ENCODE measurements around the gene PRR23E. TPM values are rescaled to one million over a fixed set of nuclear protein-coding genes. Genes with fewer than 3 reads are reported as not detected.

The PRR23E gene
- total RNA-seq, 4 donors from 2014 or later = not detected

GRCh38 chr3:127211118-127212060, 18.5 kb downstream of the PRR23E start:
- 88 to 92% methylated on average over 13 to 14 of the region's 14 CpGs for WGBS, 2 donors
- DNase-seq (ENCODE audit: low spot score in 2 of 2) = no peak
- TF ChIP-seq POLR2A (IDR thresholded peaks at IDR 0.05) = no peak
- TF ChIP-seq CTCF (IDR thresholded peaks at IDR 0.05) = no peak
- intact Hi-C loops (cut with DNase I; ENCODE audit: low total_unique reads) = no loop called here
- no peak overlapping the region for H3K4me3 ChIP-seq (ENCODE audit: low read depth, poor library complexity, severe bottlenecking)

GRCh38 chr3:127212231-127212630, 19.3 kb downstream of the PRR23E start:
- intact Hi-C loops (cut with DNase I; ENCODE audit: low total_unique reads) = no loop called here
- H3K4me3 ChIP-seq (ENCODE audit: low read depth, poor library complexity, severe bottlenecking) = no peak overlapping the region
- no peak for TF ChIP-seq POLR2A (IDR thresholded peaks at IDR 0.05)
- TF ChIP-seq CTCF (IDR thresholded peaks at IDR 0.05) = no peak
- 93 to 95% methylated on average over 3 of the region's 3 CpGs for WGBS, 2 donors
- DNase-seq (ENCODE audit: low spot score in 2 of 2) = no peak

GRCh38 chr3:127212711-127213110, 19.8 kb downstream of the PRR23E start:
- H3K4me3 ChIP-seq (ENCODE audit: low read depth, poor library complexity, severe bottlenecking) = no peak overlapping the region
- no peak for DNase-seq (ENCODE audit: low spot score in 2 of 2)
- 83 to 88% methylated on average over 5 of the region's 5 CpGs for WGBS, 2 donors
- no peak for TF ChIP-seq POLR2A (IDR thresholded peaks at IDR 0.05)
- no peak for TF ChIP-seq CTCF (IDR thresholded peaks at IDR 0.05)
- intact Hi-C loops (cut with DNase I; ENCODE audit: low total_unique reads) = no loop called here

- no peak overlapping the region for H3K4me3 ChIP-seq (ENCODE audit: low read depth, poor library complexity, severe bottlenecking)
- intact Hi-C loops (cut with DNase I; ENCODE audit: low total_unique reads) = no loop called here
- DNase-seq (ENCODE audit: low spot score in 2 of 2) = no peak
- TF ChIP-seq POLR2A (IDR thresholded peaks at IDR 0.05) = no peak
- no peak for TF ChIP-seq CTCF (IDR thresholded peaks at IDR 0.05)
- 71 to 78% methylated on average over 4 of the region's 4 CpGs for WGBS, 2 donors
Observed at GRCh38 chr3:127213381-127213918, 20.5 kb downstream of the PRR23E start.

GRCh38 chr3:127214975-127215374, 22.0 kb downstream of the PRR23E start:
- no peak for TF ChIP-seq CTCF (IDR thresholded peaks at IDR 0.05)
- TF ChIP-seq POLR2A (IDR thresholded peaks at IDR 0.05) = no peak
- intact Hi-C loops (cut with DNase I; ENCODE audit: low total_unique reads) = no loop called here
- no peak overlapping the region for H3K4me3 ChIP-seq (ENCODE audit: low read depth, poor library complexity, severe bottlenecking)
- DNase-seq (ENCODE audit: low spot score in 2 of 2) = no peak
- WGBS, 2 donors = 29 to 37% methylated on average over 3 of the region's 3 CpGs
